GM12872 (cell line): ENCODE results near the gene OR1D5.

ENCODE experiments used
- CTCF ChIP-seq: IDR thresholded peaks from 3 replicates; pipeline ENCODE4 v1.5.1; 2011; ENCODE audit warnings: low read depth, mild to moderate bottlenecking, low read length, moderate library complexity; ENCODE audit not compliant: insufficient read depth

The OR1D5 gene

GRCh38 chr17:3039736-3040135, 23.7 kb downstream of the OR1D5 start:
- TF ChIP-seq CTCF = no peak

GRCh38 chr17:3038941-3039340, 24.5 kb downstream of the OR1D5 start:
- TF ChIP-seq CTCF = no peak

GRCh38 chr17:3037259-3037658, 26.1 kb downstream of the OR1D5 start:
- no peak for TF ChIP-seq CTCF

- no peak for TF ChIP-seq CTCF
Observed at GRCh38 chr17:3036800-3037199, 26.6 kb downstream of the OR1D5 start.

GRCh38 chr17:3035968-3036280, 27.5 kb downstream of the OR1D5 start:
- no peak for TF ChIP-seq CTCF

- no peak for TF ChIP-seq CTCF
Observed at GRCh38 chr17:3035256-3035967, 28.0 kb downstream of the OR1D5 start.

- TF ChIP-seq CTCF = no peak
Observed at GRCh38 chr17:3034578-3034920, 28.9 kb downstream of the OR1D5 start.
